ENCODE results near the gene CD274.
A peak's percentile ranks its signal among the peaks of the same experiment; 100 is the strongest.
"Not testable (repeated sequence)": the region's sequence is repeated elsewhere in the genome, so short reads cannot be mapped to it uniquely, and the experiment has no call there.

The CD274 gene

GRCh38 chr9:5450359-5451091 lies at the start of gene CD274:
TSS of gene CD274 (plus strand) at chr9:5450542. CDS start at chr9:5456114, 5,572 bp downstream.
- H3K4me3 ChIP-seq (ENCODE audit: low read length) = peak within 1 kb of the TSS; percentile 98
- no peak for TF ChIP-seq ZNF274 (IDR thresholded peaks at IDR 0.05; ENCODE audit: low read depth, low read length)

- H3K4me3 ChIP-seq (ENCODE audit: low read length) = no peak overlapping the region
- TF ChIP-seq ZNF274 (IDR thresholded peaks at IDR 0.05; ENCODE audit: low read depth, low read length) = no peak
These were observed 48.1 kb upstream of the CD274 start for GRCh38 chr9:5402217-5402616.

- H3K4me3 ChIP-seq (ENCODE audit: low read length) = no peak overlapping the region
- TF ChIP-seq ZNF274 (IDR thresholded peaks at IDR 0.05; ENCODE audit: low read depth, low read length) = no peak
These were observed 41.7 kb upstream of the CD274 start for GRCh38 chr9:5408596-5408995.

- H3K4me3 ChIP-seq (ENCODE audit: low read length) = no peak overlapping the region
- no peak for TF ChIP-seq ZNF274 (IDR thresholded peaks at IDR 0.05; ENCODE audit: low read depth, low read length)
These were observed 33.4 kb upstream of the CD274 start for GRCh38 chr9:5416953-5417352.

GRCh38 chr9:5418481-5418880 lies 31.9 kb upstream of the CD274 start:
- no peak for TF ChIP-seq ZNF274 (IDR thresholded peaks at IDR 0.05; ENCODE audit: low read depth, low read length)
- no peak overlapping the region for H3K4me3 ChIP-seq (ENCODE audit: low read length)

- H3K4me3 ChIP-seq (ENCODE audit: low read length) = no peak overlapping the region
- TF ChIP-seq ZNF274 (IDR thresholded peaks at IDR 0.05; ENCODE audit: low read depth, low read length) = no peak
These were observed 30.4 kb upstream of the CD274 start for GRCh38 chr9:5419987-5420386.

- TF ChIP-seq ZNF274 (IDR thresholded peaks at IDR 0.05; ENCODE audit: low read depth, low read length) = no peak
- no peak overlapping the region for H3K4me3 ChIP-seq (ENCODE audit: low read length)
These were observed 29.2 kb upstream of the CD274 start for GRCh38 chr9:5421163-5421562.

GRCh38 chr9:5422276-5422675 lies 28.1 kb upstream of the CD274 start:
- no peak for TF ChIP-seq ZNF274 (IDR thresholded peaks at IDR 0.05; ENCODE audit: low read depth, low read length)
- no peak overlapping the region for H3K4me3 ChIP-seq (ENCODE audit: low read length)

GRCh38 chr9:5425006-5425628 lies 25.2 kb upstream of the CD274 start:
- no peak overlapping the region for H3K4me3 ChIP-seq (ENCODE audit: low read length)
- TF ChIP-seq ZNF274 (IDR thresholded peaks at IDR 0.05; ENCODE audit: low read depth, low read length) = no peak

- H3K4me3 ChIP-seq (ENCODE audit: low read length) = no peak overlapping the region
- no peak for TF ChIP-seq ZNF274 (IDR thresholded peaks at IDR 0.05; ENCODE audit: low read depth, low read length)
These were observed 23.3 kb upstream of the CD274 start for GRCh38 chr9:5427005-5427404.

GRCh38 chr9:5428172-5428571 lies 22.2 kb upstream of the CD274 start:
- no peak overlapping the region for H3K4me3 ChIP-seq (ENCODE audit: low read length)
- TF ChIP-seq ZNF274 (IDR thresholded peaks at IDR 0.05; ENCODE audit: low read depth, low read length) = no peak

GRCh38 chr9:5428794-5429528 lies 21.4 kb upstream of the CD274 start:
- no peak overlapping the region for H3K4me3 ChIP-seq (ENCODE audit: low read length)

GRCh38 chr9:5429873-5430564 lies 20.3 kb upstream of the CD274 start:
- H3K4me3 ChIP-seq (ENCODE audit: low read length) = no peak overlapping the region
- TF ChIP-seq ZNF274 (IDR thresholded peaks at IDR 0.05; ENCODE audit: low read depth, low read length) = no peak

More at GRCh38 chr9:5428794-5429528, 21.4 kb upstream of the CD274 start:
- TF ChIP-seq ZNF274 (IDR thresholded peaks at IDR 0.05; ENCODE audit: low read depth, low read length) = no peak

GRCh38 chr9:5430912-5431311 lies 19.4 kb upstream of the CD274 start:
- no peak overlapping the region for H3K4me3 ChIP-seq (ENCODE audit: low read length)
- no peak for TF ChIP-seq ZNF274 (IDR thresholded peaks at IDR 0.05; ENCODE audit: low read depth, low read length)

GRCh38 chr9:5432890-5433289 lies 17.5 kb upstream of the CD274 start:
- not testable (repeated sequence) for H3K4me3 ChIP-seq (ENCODE audit: low read length)

- H3K4me3 ChIP-seq (ENCODE audit: low read length) = not testable (repeated sequence)
These were observed 17.0 kb upstream of the CD274 start for GRCh38 chr9:5433328-5433727.

- not testable (repeated sequence) for H3K4me3 ChIP-seq (ENCODE audit: low read length)
These were observed 16.2 kb upstream of the CD274 start for GRCh38 chr9:5433841-5434810.
